GM12874 (cell line): ENCODE data around the gene GJB6.

ENCODE experiments used
- TF ChIP-seq, protein P1 (sequence below): IDR thresholded peaks from 2 replicates; pipeline ENCODE4 v1.5.1; 2011; ENCODE audit warnings: low read depth, mild to moderate bottlenecking, control low read depth, low read length, moderate library complexity; ENCODE audit not compliant: insufficient read depth

Gene GJB6

DNA sequence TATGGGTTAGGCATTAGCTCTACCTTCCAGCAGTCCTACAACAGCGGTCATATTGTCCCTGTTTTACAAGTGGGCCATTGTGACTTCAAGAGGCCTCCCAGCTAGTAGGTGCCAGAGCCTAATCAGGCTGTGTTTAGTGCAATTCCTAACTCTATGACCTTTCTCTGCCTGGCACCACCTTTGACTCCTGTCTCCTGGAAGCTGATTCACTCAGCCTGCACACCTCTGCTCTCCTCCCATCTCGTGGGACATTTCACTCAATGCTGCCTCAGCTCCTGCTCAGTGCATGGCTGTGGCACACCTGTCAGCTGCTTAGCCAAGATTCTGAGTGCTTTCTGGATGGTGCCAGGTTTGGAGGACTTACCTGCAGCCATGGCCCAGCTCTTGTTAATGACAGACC is 9.5 kb upstream of the GJB6 start:
- TF ChIP-seq, protein P1, sequence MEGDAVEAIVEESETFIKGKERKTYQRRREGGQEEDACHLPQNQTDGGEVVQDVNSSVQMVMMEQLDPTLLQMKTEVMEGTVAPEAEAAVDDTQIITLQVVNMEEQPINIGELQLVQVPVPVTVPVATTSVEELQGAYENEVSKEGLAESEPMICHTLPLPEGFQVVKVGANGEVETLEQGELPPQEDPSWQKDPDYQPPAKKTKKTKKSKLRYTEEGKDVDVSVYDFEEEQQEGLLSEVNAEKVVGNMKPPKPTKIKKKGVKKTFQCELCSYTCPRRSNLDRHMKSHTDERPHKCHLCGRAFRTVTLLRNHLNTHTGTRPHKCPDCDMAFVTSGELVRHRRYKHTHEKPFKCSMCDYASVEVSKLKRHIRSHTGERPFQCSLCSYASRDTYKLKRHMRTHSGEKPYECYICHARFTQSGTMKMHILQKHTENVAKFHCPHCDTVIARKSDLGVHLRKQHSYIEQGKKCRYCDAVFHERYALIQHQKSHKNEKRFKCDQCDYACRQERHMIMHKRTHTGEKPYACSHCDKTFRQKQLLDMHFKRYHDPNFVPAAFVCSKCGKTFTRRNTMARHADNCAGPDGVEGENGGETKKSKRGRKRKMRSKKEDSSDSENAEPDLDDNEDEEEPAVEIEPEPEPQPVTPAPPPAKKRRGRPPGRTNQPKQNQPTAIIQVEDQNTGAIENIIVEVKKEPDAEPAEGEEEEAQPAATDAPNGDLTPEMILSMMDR: no peak

DNA sequence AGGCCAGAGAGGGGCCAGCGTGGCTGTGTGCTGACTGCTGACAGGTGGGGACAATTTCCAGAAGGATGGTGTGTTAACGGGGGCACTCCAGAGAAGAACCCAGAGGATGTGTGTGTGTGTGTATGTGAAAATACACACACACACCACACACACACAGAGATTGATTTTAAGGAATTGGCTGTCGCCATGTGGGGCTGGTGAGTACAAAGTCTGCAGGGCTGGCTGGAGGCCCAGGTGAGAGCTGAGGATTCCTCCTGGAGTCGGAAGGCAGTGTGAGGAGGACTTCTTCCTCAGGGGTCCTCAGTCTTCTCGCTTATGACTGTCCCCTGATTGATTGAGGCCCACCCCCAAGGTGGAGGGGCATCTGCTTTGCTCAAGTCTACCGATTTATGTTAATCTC is 7.6 kb upstream of the GJB6 start:
- TF ChIP-seq, protein P1: no peak

DNA sequence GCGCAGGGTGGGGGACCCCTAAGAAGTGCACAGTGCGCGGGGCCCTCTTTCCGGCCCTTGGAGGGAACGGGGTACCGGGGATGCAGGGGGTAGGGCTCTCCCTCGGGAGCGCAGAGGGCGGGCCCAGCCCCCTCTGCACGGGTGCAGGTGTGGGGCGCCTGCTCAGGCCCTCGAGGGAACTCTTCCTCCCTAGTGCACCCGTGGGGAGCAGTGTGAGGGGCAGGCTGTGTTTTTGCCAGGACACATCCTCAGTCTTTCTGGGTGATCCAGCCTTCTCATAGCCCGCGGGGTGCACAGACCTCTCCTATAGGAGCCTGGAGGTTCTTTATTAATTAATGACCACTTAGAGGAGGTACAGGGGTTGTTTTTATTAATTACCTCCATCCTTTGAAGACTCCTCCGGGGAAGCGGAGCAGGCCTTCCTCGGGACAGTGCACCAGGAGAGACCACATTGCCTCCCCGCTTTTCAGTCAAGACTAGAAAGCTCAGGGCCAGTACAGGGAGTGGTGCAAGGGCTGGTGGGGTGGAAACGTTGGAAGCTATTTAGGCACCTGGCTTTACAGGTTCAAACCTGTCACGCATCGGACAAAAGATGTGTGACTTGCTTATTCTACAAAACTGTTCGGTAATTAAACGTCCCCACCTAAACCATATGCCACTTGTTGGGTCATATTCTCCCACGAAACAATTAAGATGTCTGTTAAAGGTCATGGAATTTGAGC is 598 bp upstream of the GJB6 start:
- TF ChIP-seq, protein P1: no peak

DNA sequence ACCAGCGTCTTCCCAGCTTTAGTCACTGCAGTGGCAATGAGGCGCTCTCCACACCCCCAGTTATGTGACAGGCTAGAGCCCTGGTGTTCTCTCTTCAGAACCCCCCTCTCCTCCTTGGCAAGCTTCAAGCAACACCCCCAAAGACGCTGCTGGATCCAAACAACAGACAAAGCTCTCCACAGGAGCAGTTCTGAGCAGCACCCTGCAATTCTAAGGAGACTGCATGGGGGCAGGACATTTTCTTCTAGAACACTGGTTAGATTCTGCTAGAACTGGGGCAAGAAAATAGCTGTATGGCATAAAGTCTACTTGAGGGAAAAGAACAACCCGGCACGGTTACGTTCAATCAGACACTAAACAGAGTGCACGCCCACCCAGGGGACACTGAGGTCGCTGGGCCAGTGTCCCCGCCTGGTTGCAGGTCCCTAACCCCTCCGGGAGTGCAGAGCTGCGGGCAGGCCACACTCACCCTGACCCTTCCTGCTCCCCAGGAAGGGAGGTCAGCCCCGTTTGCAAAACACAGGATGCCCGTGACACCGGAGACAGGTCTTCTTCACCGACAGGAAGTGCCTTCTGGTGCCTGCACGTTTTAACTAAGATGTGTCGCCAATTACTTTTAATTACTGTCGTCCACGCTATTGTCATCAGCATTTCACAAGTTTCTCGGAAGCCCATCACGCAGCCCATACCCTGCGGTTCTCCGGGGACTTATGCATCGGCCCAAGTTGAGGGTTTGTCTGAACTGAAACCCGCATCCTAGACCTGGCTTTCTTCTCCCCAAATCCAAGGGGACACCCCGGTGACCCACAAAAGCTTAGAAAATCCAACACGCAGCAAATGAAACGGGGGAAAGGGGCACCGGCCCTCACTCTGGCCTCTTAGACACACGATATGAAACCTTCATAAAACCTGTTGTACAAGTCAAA is 943 bp downstream of the GJB6 start:
- TF ChIP-seq, protein P1: no peak

DNA sequence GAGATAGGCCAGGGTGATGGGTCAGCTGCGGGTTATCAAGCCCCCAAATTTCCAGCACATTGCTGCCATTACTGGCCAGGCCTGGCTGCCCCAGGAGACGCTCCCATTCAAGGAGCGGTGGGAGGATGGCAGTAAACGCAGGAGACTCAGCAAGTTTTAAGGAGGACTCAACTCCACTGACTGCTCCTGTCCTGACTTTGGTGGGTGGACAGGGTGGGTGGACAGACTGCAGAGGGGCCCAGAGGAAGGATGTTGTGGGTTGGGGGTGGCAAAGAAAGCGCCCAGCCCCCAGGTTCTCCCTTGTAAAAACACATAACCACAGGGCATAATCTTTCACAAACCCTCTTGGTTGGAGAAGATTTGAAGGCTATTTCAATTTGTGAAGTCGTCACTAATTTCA is 4.4 kb downstream of the GJB6 start:
- TF ChIP-seq, protein P1: no peak

DNA sequence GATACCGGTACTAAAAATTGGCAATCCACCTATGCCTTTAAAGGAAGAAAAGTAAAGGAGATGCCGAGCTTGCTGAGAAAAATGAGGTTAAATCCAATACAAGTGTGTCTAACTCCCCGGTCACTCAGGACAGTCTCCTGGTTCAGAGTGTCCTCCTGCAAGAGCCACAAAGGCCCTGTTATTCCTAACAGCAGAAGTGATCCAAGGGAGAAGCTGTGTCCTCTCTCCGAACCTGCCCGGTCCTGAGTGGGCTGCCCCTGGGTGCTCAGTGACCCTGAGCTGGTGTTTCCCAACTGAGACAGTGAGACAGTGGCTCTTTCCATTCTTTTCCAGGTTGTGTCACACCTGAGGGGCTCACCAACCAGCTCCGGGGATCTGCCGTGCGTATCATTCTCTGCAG is 4.8 kb downstream of the GJB6 start:
- TF ChIP-seq, protein P1: no peak

DNA sequence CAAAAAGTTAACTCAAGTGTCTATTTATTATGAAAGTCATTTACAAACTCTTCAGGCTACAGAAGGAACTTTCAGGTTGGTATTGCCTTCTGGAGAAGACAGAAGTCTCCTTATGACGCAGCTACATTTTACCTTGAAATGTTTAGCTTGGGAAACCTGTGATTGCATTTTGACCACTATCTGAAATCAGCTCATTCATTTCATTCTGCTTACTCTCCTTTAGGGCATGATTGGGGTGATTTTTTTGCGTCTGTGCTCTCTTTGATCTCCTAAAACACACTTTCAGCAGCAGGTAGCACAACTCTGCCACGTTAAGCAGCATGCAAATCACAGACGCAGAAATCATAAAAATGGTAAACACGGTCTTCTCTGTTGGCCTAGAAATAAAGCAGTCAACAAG is 9.6 kb downstream of the GJB6 start:
- TF ChIP-seq, protein P1: no peak
